ENCODE data around the gene RPS3. TPM values are rescaled to one million over a fixed set of nuclear protein-coding genes. Genes with fewer than 3 reads are reported as not detected.
A peak's percentile ranks its signal among the peaks of the same experiment; 100 is the strongest.

Gene RPS3
- polyA plus RNA-seq, 1 of the 3 experiments (the other 2 are of a cell fraction), result 4,540 TPM

- CTCF ChIA-PET, result interaction anchor here (0.7 to 24.8 kb wide), 49 partner anchors 10 to 637 kb away, joined by 3 to 701 read pairs (median 4); partner anchors contain the start of gene ARRB1
Measured at GRCh38 chr11:75384438-75385080, 14.8 kb upstream of the RPS3 start.

DNA sequence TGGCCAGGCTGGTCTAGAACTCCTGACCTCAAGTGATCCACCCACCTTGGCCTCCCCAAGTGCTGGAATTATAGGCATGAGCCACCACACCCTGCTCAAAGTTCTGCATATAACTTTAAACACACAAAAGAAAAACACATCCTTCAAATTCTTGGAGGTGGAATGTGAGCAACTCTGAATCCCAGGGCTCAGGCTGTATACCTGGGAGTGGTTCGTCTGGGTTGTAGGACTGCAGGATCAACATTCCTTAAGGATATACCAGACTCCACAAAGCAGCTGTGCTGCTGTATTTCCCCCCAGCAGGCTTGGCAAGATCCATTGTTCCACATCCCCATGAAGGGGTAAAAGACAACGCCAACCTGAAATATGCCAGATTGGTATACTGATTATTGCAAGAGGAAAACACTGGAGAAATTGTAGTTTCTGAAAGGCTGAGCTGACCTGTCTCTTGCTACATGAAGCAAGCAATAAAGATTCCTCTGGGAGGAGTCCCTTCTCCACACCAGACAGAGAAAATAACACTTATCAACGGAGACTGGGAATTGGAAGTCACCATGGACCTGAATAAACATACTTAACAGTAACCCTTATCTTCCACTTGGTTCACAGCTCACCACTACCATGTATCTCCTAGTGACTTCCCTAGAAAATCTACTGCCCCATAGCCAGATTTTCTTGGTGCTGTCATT is 12.2 kb upstream of the RPS3 start:
- H3K9ac ChIP-seq, result no peak overlapping the region
- no peaks in the 10 kb centered on the region for H3K27me3 ChIP-seq (ENCODE audit: insufficient read depth)
- ChIA-PET CTCF (interaction anchor here (1.1 to 24.8 kb wide), 13 partner anchors 12 to 160 kb away, joined by 3 to 701 read pairs (median 15); partner anchors contain the start of genes KLHL35 and RPS3), POLR2A (no interaction called here)
- H4K20me1 ChIP-seq (ENCODE audit: insufficient read depth), result no peaks in the 10 kb centered on the region
- no peak overlapping the region for H3K27ac ChIP-seq (ENCODE audit: low read depth in 2 of 2, low read length in 1 of 2)
- H3K4me2 ChIP-seq, result no peak overlapping the region
- peaks cover 0 to 9% of the 10 kb centered on the region in 2 experiments; a peak in 1 of 4 replicates for H3K4me1 ChIP-seq (ENCODE audit: control insufficient read depth in 1 of 2, insufficient read depth in 2 of 2, low read depth in 1 of 2, low read length in 1 of 2)
- no peak overlapping the region for H2AFZ ChIP-seq (ENCODE audit: low read depth)
- H3F3A ChIP-seq (replicated peaks; ENCODE audit: insufficient read depth), result no peaks in the 10 kb centered on the region
- no peaks in the 10 kb centered on the region for H3K9me2 ChIP-seq
- H3K79me2 ChIP-seq (ENCODE audit: insufficient read depth), result no peaks in the 10 kb centered on the region
- no peak for TF ChIP-seq GATA2 (CRISPR knock-in tag; IDR thresholded peaks at IDR 0.05)
- TF ChIP-seq, protein P1, sequence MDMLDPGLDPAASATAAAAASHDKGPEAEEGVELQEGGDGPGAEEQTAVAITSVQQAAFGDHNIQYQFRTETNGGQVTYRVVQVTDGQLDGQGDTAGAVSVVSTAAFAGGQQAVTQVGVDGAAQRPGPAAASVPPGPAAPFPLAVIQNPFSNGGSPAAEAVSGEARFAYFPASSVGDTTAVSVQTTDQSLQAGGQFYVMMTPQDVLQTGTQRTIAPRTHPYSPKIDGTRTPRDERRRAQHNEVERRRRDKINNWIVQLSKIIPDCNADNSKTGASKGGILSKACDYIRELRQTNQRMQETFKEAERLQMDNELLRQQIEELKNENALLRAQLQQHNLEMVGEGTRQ (IDR thresholded peaks at IDR 0.05; ENCODE audit: borderline replicate concordance, low read depth, low read length), result no peak
- no peak for TF ChIP-seq EP300 (IDR thresholded peaks at IDR 0.05; ENCODE audit: borderline replicate concordance in 1 of 2, low read depth in 1 of 2, low read length in 1 of 2)
- no peak for TF ChIP-seq TCF12 (IDR thresholded peaks at IDR 0.05)
- no peak for TF ChIP-seq EZH2phosphoT487 (IDR thresholded peaks at IDR 0.05; ENCODE audit: borderline replicate concordance, low read depth)
- H3K9me3 ChIP-seq, result no peaks in the 10 kb centered on the region
- no peak overlapping the region for H3K4me3 ChIP-seq (ENCODE audit: low read depth in 2 of 2, low read length in 1 of 2)
- no peak for DNase-seq
- H3K36me3 ChIP-seq (replicated peaks in 1 of 2; ENCODE audit: control insufficient read depth in 1 of 2, insufficient read depth in 2 of 2, low read length in 1 of 2), result no peaks in the 10 kb centered on the region
- 37% methylated on average over 3 of the region's 3 CpGs for WGBS (ENCODE audit: low lambda C conversion rate)

More at GRCh38 chr11:75384438-75385080, 14.8 kb upstream of the RPS3 start:
- 13% methylated on average over 23 of the region's 24 CpGs for WGBS (ENCODE audit: low lambda C conversion rate)
- no peak overlapping the region for H2AFZ ChIP-seq (ENCODE audit: low read depth)
- H3F3A ChIP-seq (replicated peaks; ENCODE audit: insufficient read depth), result no peaks in the 10 kb centered on the region
- POLR2A ChIA-PET, result no interaction called here
- no peak overlapping the region for H3K9ac ChIP-seq
- H3K4me3 ChIP-seq (ENCODE audit: low read depth in 2 of 2, low read length in 1 of 2), result peak overlapping the region in 1 of 2 experiments; percentile 49; a peak in 1 of 4 replicates
- H3K9me2 ChIP-seq, result no peaks in the 10 kb centered on the region
- H3K36me3 ChIP-seq (replicated peaks in 1 of 2; ENCODE audit: control insufficient read depth in 1 of 2, insufficient read depth in 2 of 2, low read length in 1 of 2), result no peaks in the 10 kb centered on the region
- no peak overlapping the region for H3K27ac ChIP-seq (ENCODE audit: low read depth in 2 of 2, low read length in 1 of 2)
- 0 out of 2 replicates have a peak overlapping the region, but pooled peaks have one; percentile 35 for H3K4me2 ChIP-seq
- no peaks in the 10 kb centered on the region for H3K9me3 ChIP-seq
- DNase-seq, result peak; percentile 89
- H3K27me3 ChIP-seq (ENCODE audit: insufficient read depth), result no peaks in the 10 kb centered on the region
- H3K4me1 ChIP-seq (ENCODE audit: control insufficient read depth in 1 of 2, insufficient read depth in 2 of 2, low read depth in 1 of 2, low read length in 1 of 2), result peaks cover 0 to 9% of the 10 kb centered on the region in 2 experiments; a peak in 1 of 4 replicates
- H4K20me1 ChIP-seq (ENCODE audit: insufficient read depth), result no peaks in the 10 kb centered on the region
- H3K79me2 ChIP-seq (ENCODE audit: insufficient read depth), result no peaks in the 10 kb centered on the region
- TF ChIP-seq RAD21 (IDR thresholded peaks at IDR 0.05; ENCODE audit: low read length), result peak; percentile 98
- TF ChIP-seq NRF1 (IDR thresholded peaks at IDR 0.05; ENCODE audit: low read depth, low read length), result 0 out of 2 replicates have a peak, but pooled peaks have one; percentile 16
- TF ChIP-seq CHD2 (IDR thresholded peaks at IDR 0.05; ENCODE audit: low read length, partially characterized antibody), result peak; percentile 21
- no peak for TF ChIP-seq FOXM1 (IDR thresholded peaks at IDR 0.05; ENCODE audit: low read depth)
- TF ChIP-seq CTCF (IDR thresholded peaks at IDR 0.05), result peak; percentile 97
- TF ChIP-seq SMC3 (IDR thresholded peaks at IDR 0.05; ENCODE audit: low read depth, low read length), result peak; percentile 99
